Hepatocyte (in vitro differentiated cells): ENCODE results near the gene ANAPC2.

Experiments
- CTCF ChIP-seq: fragments of 200-600 bp; sonication (generic); IDR thresholded peaks from 2 replicates; pipeline ENCODE4 v1.5.1; 2016; ENCODE audit warnings: antibody characterized with exemption, mild to moderate bottlenecking; ENCODE audit not compliant: poor library complexity
- EZH2phosphoT487 ChIP-seq: fragments of 200-600 bp; sonication (generic); IDR thresholded peaks from one replicate; pipeline ENCODE4 v1.6.1; 2018; ENCODE audit warnings: antibody characterized with exemption, mild to moderate bottlenecking, low read depth, moderate library complexity; ENCODE audit not compliant: unreplicated experiment, severe bottlenecking

- TF ChIP-seq CTCF (no peak), EZH2phosphoT487 (no peak)
Observed at GRCh38 chr9:137134191-137134590, 54.2 kb downstream of the ANAPC2 start.
